Heart left ventricle (tissue), 16 donors: ENCODE results near the gene FAM181A. TPM values are rescaled to one million over a fixed set of nuclear protein-coding genes. Genes with fewer than 3 reads are reported as not detected.

Experiments used
- ATAC-seq, 4 donors: fragments of 200-7000 bp; cut with Tn5 transposase; one replicate each; pipeline ENCODE4 v1.9.1; 2020 to 2022; ENCODE audit warnings: moderate library complexity in 4 of 4, mild to moderate bottlenecking in 3 of 4, moderate number of reproducible peaks in 1 of 4
- DNase-seq, 5 donors: peaks; one replicate each; pipeline ENCODE4 v3.0.0-alpha.2; 2020
- H3K27ac ChIP-seq, 12 donors: fragments of 200-600 bp; sonication (generic) in 4 of 12; one replicate each; pipeline versions ENCODE4 v1.5.0 to v1.8.0; 2016 to 2022; ENCODE audit warnings: mild to moderate bottlenecking in 2 of 12
- H3K27me3 ChIP-seq, 9 donors: fragments of 200-600 bp; sonication (generic) in 2 of 9; one replicate each; pipeline versions ENCODE4 v1.5.1 to v1.8.0; 2016 to 2022; ENCODE audit warnings: mild to moderate bottlenecking in 3 of 9
- H3K36me3 ChIP-seq, 9 donors: fragments of 200-600 bp; sonication (generic) in 2 of 9; one replicate each; pipeline versions ENCODE4 v1.5.0 to v1.8.0; 2018 to 2022; ENCODE audit warnings: mild to moderate bottlenecking in 2 of 9
- H3K4me1 ChIP-seq, 12 donors: fragments of 200-600 bp; sonication (generic) in 4 of 12; one replicate each; pipeline versions ENCODE4 v1.5.0 to v1.8.0; 2016 to 2022; ENCODE audit warnings: mild to moderate bottlenecking in 3 of 12
- H3K4me3 ChIP-seq, 12 donors: fragments of 200-600 bp; sonication (generic) in 4 of 12; one replicate each; pipeline versions ENCODE4 v1.5.0 to v1.8.0; 2017 to 2022; ENCODE audit warnings: mild to moderate bottlenecking in 9 of 12, moderate library complexity in 4 of 12
- H3K9me3 ChIP-seq, 12 donors: fragments of 200-600 bp; sonication (generic) in 4 of 12; one replicate each; pipeline versions ENCODE4 v1.5.0 to v1.8.0; 2016 to 2022; ENCODE audit warnings: mild to moderate bottlenecking in 1 of 12
- POLR2A ChIP-seq, 2 donors: fragments of 450-650 bp; IDR thresholded peaks; one replicate each; pipeline ENCODE4 v1.6.1; 2017; ENCODE audit warnings: antibody characterized with exemption in 2 of 2, mild to moderate bottlenecking in 2 of 2, moderate library complexity in 2 of 2
- WGBS, 4 donors: extraction: QIAGEN DNeasy Blood & Tissue Kit in 2 of 4; methylation state at CpG; one replicate each; pipeline versions ENCODE4 v1.1.5 to v1.1.7; 2013 to 2018; 5-methylcytosine and 5-hydroxymethylcytosine counted together
- intact Hi-C, 10 donors: fragments of 100-400 bp; cut with DNase I; formaldehyde crosslinking; loops; one replicate each; pipeline versions ENCODE4 v1.11.1 to v1.14.2; 2022
- long read RNA-seq, 3 donors: library from polyadenylated mRNA; unstranded; transcript quantifications; one replicate each; pipeline ENCODE4 v2.0.0, GENCODE V29; 2020 to 2021
- polyA plus RNA-seq, 2 donors: library from polyadenylated mRNA; stranded (reverse); fragments of 200-250 nt; gene quantifications; one replicate each; pipeline ENCODE4 v1.2.3, GENCODE V29; 2013
- total RNA-seq, 9 donors: library from RNA; depleted of rRNA in 2 of 9; stranded (reverse); fragments of >200 nt in 2 of 9; fragmentation: NEBNext Ultra II Directional in 3 of 9; extraction: Animal tissue kit (Norgen Biotek cat#: 25700) in 3 of 9; gene quantifications; one replicate each; pipeline versions ENCODE4 v1.1.0 to v1.2.4, GENCODE V29; 2016 to 2023
- TF ChIP-seq, protein P1 (sequence below), 12 donors: fragments of 200-600 bp; sonication (generic) in 4 of 12; IDR thresholded peaks; one replicate each; pipeline versions ENCODE4 v1.5.0 to v1.8.0; 2018 to 2022; ENCODE audit warnings: antibody characterized with exemption in 12 of 12, mild to moderate bottlenecking in 5 of 12
- donor health status: ischemic (EF 13 %, LVEDD 7.1; RV severe dilation, severe dysfunction).
- donor health status: healthy with polysubstance abuse.
- donor health status: DM: no; HTN: yes; CAD: no.
- donor health status: DM: no; HTN: no; CAD: no.
- donor health status: ischemic (EF 25% LVEDD 6.9; RV normal size, moderate dysfunction).
- donor health status: ischemic (EF 25% LVEDD 5.7; RV mildly dilated, moderate dysfunction).
- donor health status: healthy.
- donor health status: DM: yes; HTN: yes; CAD: no.
- donor health status: ischemic (EF 35%, LVEDD 5.7; RV mildly dilated, moderate dysfunction).
- donor health status: nonischemic (EF 11% LVEDD 7.7; RV severe dilation, severe dysfunction).
- donor health status: DM: yes; HTN: yes; CAD: no.
- donor health status: PGD.
- donor health status: ischemic (EF 29% LVEDD 5.4; RV normal size, mild dysfunction).
- donor health status: nonischemic (EF 23%, LVEDD 6.1; RV moderate dilation, normal function).

The FAM181A gene
- not detected for total RNA-seq
- polyA plus RNA-seq: not detected
- long read RNA-seq, donor 1: 0 reads
- long read RNA-seq, donor 2: 0 reads
- long read RNA-seq, donor 3: 0 reads

DNA sequence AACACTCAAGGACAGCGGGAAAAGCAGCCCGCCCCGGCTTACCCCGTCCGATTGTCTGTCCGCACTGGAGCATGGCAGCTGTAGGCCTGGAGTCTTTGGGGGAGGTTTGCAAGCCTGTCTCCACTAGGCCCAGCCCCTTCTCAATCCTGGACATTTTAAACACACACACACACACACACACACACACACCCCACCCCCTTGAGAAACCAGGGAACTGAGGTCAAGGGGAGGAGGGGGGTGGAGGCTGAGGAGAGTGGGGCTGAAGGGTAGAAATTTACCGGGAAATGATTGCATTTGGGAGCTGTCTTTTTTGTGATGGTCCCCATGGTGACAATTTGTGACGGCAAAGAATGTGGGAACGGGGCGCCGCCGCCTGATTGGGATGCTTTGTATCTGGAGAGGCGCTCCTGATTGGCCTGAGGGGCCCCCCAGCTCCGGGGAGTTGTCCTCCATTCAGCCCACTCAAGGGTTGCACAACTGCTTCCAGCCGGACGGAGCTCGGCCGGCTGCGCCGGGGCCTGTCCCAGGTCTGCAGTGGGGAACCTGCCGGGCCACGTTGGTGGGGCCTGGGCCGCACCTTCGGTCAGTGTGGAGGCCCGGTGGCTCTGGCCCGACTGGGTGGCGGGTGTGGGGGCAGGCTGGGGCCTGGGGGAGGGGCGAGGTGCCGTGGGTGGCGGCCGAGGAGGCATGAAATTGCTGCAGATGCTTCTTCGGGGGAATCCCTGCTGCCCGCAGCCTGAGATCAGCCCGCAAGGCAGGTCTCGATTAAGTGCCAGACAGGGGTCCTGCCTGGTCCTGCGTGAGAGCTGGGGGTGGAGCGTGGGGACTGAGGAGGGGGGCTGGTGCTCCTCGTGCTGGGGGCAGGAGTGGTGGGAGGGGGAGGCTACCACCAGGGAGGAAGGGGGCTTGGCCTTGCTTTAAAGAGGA, at the start of gene FAM181A:
FAM181A (plus strand) TSS at position 472 of the 927 bp plus-strand sequence. CDS start 942 bp downstream, outside the sequence.
- H3K4me1 ChIP-seq: no peaks in the 10 kb centered on the region
- H3K4me3 ChIP-seq: no peak within 1 kb of the TSS
- TF ChIP-seq, protein P1, sequence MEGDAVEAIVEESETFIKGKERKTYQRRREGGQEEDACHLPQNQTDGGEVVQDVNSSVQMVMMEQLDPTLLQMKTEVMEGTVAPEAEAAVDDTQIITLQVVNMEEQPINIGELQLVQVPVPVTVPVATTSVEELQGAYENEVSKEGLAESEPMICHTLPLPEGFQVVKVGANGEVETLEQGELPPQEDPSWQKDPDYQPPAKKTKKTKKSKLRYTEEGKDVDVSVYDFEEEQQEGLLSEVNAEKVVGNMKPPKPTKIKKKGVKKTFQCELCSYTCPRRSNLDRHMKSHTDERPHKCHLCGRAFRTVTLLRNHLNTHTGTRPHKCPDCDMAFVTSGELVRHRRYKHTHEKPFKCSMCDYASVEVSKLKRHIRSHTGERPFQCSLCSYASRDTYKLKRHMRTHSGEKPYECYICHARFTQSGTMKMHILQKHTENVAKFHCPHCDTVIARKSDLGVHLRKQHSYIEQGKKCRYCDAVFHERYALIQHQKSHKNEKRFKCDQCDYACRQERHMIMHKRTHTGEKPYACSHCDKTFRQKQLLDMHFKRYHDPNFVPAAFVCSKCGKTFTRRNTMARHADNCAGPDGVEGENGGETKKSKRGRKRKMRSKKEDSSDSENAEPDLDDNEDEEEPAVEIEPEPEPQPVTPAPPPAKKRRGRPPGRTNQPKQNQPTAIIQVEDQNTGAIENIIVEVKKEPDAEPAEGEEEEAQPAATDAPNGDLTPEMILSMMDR (IDR thresholded peaks at IDR 0.05): no peak
- no peak for TF ChIP-seq POLR2A (IDR thresholded peaks at IDR 0.05)
- ATAC-seq (peak in 2 of 4 donors; percentile 1 to 5), DNase-seq (no peak)
- H3K36me3 ChIP-seq: peaks cover 0 to 13% (median under 1%) of the 10 kb centered on the region in 9 donors
- whole genome bisulfite sequencing, 4 donors: 71 to 78% (median 74%) methylated on average over 37 to 38 of the region's 38 CpGs
- intact Hi-C loops: no loop called here
- no peaks in the 10 kb centered on the region for H3K9me3 ChIP-seq
- H3K27ac ChIP-seq: no peak within 1 kb of the TSS
- H3K27me3 ChIP-seq: no peaks in the 10 kb centered on the region

DNA sequence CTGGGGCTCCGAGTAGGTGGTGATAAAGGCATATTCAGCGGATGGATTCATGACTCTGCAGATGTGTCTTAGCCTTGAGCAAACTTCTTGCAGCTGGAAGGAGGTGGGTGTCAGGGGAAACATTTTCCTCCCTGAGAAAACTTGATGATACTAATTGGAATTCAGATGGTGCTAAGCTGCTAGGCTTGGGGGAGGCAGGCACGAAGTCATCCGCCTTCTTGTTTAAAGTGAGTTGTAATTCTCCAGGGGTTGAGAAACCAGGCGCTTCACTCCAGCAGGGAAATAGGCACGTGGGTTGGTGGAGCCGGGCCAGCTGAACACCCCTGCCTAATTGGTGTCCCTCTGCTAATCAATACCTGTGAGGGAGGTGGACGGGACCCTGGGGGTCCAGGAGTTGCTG, 48.9 kb upstream of the FAM181A start:
- 54 to 62% (median 59%) methylated on average over 8 of the region's 8 CpGs for WGBS, 4 donors
- intact Hi-C loops: no loop called here
- ATAC-seq (no peak), DNase-seq (no peak)
- H3K4me1 ChIP-seq: peaks cover 0 to 13% (median 2%) of the 10 kb centered on the region in 12 donors
- no peak overlapping the region for H3K4me3 ChIP-seq
- TF ChIP-seq, protein P1 (IDR thresholded peaks at IDR 0.05): no peak
- TF ChIP-seq POLR2A (IDR thresholded peaks at IDR 0.05): no peak
- H3K27me3 ChIP-seq: no peaks in the 10 kb centered on the region
- no peak overlapping the region for H3K27ac ChIP-seq
- H3K9me3 ChIP-seq: no peaks in the 10 kb centered on the region
- no peaks in the 10 kb centered on the region for H3K36me3 ChIP-seq

DNA sequence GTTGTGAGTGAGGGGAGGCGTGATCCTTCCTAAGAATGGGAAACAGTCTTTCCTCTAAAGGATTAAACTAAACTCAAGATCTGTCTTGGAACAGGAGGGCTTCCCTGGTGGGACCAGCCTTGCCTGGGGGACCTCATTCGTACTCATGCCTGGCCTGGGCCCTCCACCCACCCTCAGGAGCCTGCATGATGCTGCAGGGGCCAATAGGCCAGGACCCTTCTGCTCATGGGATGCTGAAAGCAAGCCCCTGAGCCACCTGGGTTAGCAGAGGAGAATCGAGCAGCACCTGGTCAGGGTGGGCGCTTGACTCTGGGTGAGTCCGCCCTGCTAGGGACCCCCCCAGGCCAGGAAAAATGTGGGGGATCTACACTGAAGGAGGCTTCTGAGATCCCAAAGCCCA, 48.3 kb upstream of the FAM181A start:
- H3K27me3 ChIP-seq: no peaks in the 10 kb centered on the region
- no peaks in the 10 kb centered on the region for H3K36me3 ChIP-seq
- 75 to 97% (median 84%) methylated on average over 3 to 5 of the region's 5 CpGs for WGBS, 4 donors
- no peak overlapping the region for H3K4me3 ChIP-seq
- H3K4me1 ChIP-seq: peaks cover 0 to 13% (median 2%) of the 10 kb centered on the region in 12 donors
- no peak for ATAC-seq
- no peak for DNase-seq
- intact Hi-C loops: no loop called here
- no peaks in the 10 kb centered on the region for H3K9me3 ChIP-seq
- TF ChIP-seq POLR2A (IDR thresholded peaks at IDR 0.05): no peak
- TF ChIP-seq, protein P1 (IDR thresholded peaks at IDR 0.05): no peak
- H3K27ac ChIP-seq: no peak overlapping the region

DNA sequence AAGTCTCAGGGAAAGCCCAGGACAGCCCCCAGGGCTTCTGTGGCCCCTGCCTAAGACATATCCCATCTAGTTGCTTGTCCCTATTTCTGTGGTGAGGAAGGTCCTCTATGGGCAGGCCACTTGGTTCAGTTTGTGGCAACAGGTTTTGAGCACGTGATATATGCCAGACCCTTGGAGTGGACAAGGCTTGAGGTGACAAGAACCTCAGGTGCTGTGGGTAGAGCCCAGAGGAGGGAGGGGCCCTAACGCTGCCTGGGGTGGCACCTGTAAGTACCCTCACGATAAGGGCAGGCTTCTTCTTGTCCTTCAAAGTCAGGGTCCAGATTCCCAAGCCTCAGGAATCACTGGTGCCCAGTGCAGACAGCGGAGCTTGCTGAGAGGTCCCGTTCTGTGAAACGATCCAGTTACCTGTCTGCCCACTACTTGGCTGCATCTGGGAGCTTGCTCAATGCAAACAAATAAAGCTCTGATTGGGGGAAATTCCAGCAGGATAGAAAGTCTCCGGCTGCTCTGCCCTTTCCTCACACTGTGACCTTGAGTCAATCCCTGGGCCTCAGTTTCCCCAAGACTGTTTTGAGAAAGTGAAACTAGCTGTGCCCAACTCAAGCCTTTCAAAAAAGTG, 47.7 kb upstream of the FAM181A start:
- H3K36me3 ChIP-seq: no peaks in the 10 kb centered on the region
- ATAC-seq (no peak), DNase-seq (no peak)
- TF ChIP-seq, protein P1 (IDR thresholded peaks at IDR 0.05): no peak
- no peak for TF ChIP-seq POLR2A (IDR thresholded peaks at IDR 0.05)
- peaks cover 0 to 13% (median 2%) of the 10 kb centered on the region in 12 donors for H3K4me1 ChIP-seq
- no peak overlapping the region for H3K27ac ChIP-seq
- 44 to 55% (median 46%) methylated on average over 5 to 7 of the region's 7 CpGs for WGBS, 4 donors
- H3K4me3 ChIP-seq: peak overlapping the region in 4 of 12 donors; percentile 21 to 32 (median 27)
- intact Hi-C loops: no loop called here
- H3K9me3 ChIP-seq: no peaks in the 10 kb centered on the region
- H3K27me3 ChIP-seq: no peaks in the 10 kb centered on the region
